Type B pancreatic cell (in vitro differentiated cells): ENCODE results near the gene SCRN1. TPM values are rescaled to one million over a fixed set of nuclear protein-coding genes. Genes with fewer than 3 reads are reported as not detected.

ENCODE experiments used
- DNase-seq: peaks from one replicate; pipeline ENCODE4 v3.0.0; 2021; ENCODE audit warnings: mixed read lengths; ENCODE audit not compliant: unreplicated experiment; ENCODE audit errors: extremely low spot score
- H3K27ac Mint-ChIP-seq: 2 replicates; pipeline ENCODE4 v1.8.0; 2021; ENCODE audit warnings: mild to moderate bottlenecking, mixed read lengths
- H3K27me3 Mint-ChIP-seq: 2 replicates; pipeline ENCODE4 v1.8.0; 2021; ENCODE audit warnings: mixed read lengths
- H3K36me3 Mint-ChIP-seq: 2 replicates; pipeline ENCODE4 v1.8.0; 2021; ENCODE audit warnings: mixed read lengths
- H3K4me1 Mint-ChIP-seq: one replicate; pipeline ENCODE4 v1.8.0; 2021; ENCODE audit warnings: mixed read lengths; ENCODE audit not compliant: unreplicated experiment
- H3K4me3 Mint-ChIP-seq: 2 replicates; pipeline ENCODE4 v1.8.0; 2021; ENCODE audit warnings: mild to moderate bottlenecking, mixed read lengths
- H3K9me3 Mint-ChIP-seq: 2 replicates; pipeline ENCODE4 v1.8.0; 2021; ENCODE audit warnings: mixed read lengths
- total RNA-seq: library from RNA; stranded (reverse); gene quantifications from 2 replicates; pipeline ENCODE4 v1.2.1, GENCODE V29; 2021; ENCODE audit warnings: low replicate concordance
- TF ChIP-seq, protein P1 (sequence below): fragments of 200-600 bp; sonication (generic); conservative IDR thresholded peaks from 2 replicates; pipeline ENCODE4 v1.5.0; 2021; ENCODE audit warnings: antibody characterized with exemption, mild to moderate bottlenecking

The SCRN1 gene
- total RNA-seq, 1 donor from 2014 or later, result 62.7 TPM

DNA sequence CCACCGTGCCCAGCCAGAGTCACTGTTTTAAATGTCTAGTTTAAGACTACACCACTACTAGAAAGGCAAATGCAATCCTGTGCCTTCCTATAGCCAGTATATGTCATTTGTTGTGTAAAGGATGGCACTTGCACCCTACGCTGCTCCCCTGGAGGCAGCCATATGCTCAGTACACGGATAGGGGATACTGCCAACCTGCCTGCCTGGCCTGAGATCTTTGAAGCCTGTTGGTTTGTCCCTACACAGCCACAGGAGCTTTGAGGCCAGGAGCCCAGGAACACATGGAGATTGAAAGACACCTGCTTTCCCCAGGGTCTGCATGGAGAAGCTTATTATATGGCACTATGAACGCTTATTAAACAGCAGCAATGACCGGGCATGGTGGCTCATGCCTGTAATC is 2.3 kb upstream of the SCRN1 start:
- H3K4me3 Mint-ChIP-seq, result peak overlapping the region; percentile 29
- peaks cover 15% of the 10 kb centered on the region for H3K4me1 Mint-ChIP-seq
- H3K27ac Mint-ChIP-seq, result no peak overlapping the region

DNA sequence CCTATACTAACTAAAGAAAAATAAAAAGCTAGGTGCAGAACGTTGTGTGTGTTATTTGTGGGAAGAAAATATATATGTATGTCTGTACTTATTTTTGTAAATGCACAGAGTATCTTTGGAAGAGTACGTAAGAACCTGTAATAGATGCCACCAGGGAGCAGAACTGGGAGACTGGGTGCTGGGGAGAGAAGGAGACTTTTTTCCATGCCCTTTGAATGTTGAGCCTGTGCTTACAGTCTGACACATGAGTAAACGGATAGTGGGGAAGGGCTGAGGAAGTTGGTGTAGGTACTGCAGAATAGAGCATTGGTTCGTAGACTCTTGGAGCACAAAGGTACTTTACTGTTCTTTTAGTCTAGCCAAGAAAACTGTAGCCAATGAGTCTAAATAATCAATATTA is 1.3 kb upstream of the SCRN1 start:
- peaks cover 4% of the 10 kb centered on the region for H3K36me3 Mint-ChIP-seq
- peaks cover 4% of the 10 kb centered on the region for H3K9me3 Mint-ChIP-seq
- H3K27me3 Mint-ChIP-seq, result no peaks in the 10 kb centered on the region
- no peak for DNase-seq
- TF ChIP-seq, protein P1, sequence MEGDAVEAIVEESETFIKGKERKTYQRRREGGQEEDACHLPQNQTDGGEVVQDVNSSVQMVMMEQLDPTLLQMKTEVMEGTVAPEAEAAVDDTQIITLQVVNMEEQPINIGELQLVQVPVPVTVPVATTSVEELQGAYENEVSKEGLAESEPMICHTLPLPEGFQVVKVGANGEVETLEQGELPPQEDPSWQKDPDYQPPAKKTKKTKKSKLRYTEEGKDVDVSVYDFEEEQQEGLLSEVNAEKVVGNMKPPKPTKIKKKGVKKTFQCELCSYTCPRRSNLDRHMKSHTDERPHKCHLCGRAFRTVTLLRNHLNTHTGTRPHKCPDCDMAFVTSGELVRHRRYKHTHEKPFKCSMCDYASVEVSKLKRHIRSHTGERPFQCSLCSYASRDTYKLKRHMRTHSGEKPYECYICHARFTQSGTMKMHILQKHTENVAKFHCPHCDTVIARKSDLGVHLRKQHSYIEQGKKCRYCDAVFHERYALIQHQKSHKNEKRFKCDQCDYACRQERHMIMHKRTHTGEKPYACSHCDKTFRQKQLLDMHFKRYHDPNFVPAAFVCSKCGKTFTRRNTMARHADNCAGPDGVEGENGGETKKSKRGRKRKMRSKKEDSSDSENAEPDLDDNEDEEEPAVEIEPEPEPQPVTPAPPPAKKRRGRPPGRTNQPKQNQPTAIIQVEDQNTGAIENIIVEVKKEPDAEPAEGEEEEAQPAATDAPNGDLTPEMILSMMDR, result no peak
- peak overlapping the region; percentile 21 for H3K27ac Mint-ChIP-seq
- peaks cover 17% of the 10 kb centered on the region for H3K4me1 Mint-ChIP-seq
- peak overlapping the region; percentile 89 for H3K4me3 Mint-ChIP-seq

More for the DNA sequence above, 2.3 kb upstream of the SCRN1 start:
- TF ChIP-seq, protein P1, result no peak
- H3K36me3 Mint-ChIP-seq, result peaks cover 3% of the 10 kb centered on the region
- H3K27me3 Mint-ChIP-seq, result no peaks in the 10 kb centered on the region
- H3K9me3 Mint-ChIP-seq, result peaks cover 8% of the 10 kb centered on the region
- DNase-seq, result no peak

DNA sequence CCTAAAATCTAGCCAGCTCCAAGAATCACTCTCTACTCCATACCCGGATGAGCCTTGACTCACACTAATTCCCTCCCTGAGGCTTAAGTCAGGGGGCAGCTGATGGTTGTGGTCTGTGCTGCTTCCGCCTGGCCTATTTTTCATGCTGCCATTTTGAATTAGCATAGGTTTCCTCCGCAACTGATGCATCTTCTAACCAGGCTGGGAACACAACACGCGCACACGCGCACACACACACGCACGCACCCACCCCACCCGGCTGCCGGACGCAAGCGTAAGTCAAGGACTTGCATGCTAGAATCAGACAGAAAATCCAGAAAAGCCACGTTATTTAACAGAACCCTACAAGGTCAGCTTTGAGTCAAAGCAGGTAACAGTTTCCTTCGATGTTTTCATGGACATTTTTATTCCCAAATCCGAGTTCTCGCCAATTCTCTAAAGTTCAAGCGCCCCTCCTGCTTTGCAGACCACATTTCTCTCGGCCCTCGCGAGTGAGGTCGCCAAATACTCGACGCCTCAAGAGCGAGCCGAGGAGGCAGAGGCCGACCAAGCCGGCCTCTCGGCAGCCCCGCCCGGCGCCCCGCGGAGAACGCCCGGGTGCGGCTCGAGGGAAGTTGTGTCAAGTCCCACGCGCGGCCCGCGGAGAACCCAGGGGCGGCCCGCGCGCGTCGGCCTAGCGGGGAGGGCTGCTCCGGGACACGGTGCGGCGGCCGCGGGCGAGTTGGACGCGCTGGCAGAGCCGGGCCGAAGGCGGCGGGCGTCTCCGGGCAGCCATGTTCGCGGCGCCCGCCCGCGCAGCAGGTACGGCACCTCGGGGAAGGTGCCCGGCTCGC is 961 bp downstream of the SCRN1 start:
- H3K27me3 Mint-ChIP-seq, result no peaks in the 10 kb centered on the region
- peak overlapping the region; percentile 94 for H3K4me3 Mint-ChIP-seq
- H3K9me3 Mint-ChIP-seq, result peaks cover 5% of the 10 kb centered on the region
- TF ChIP-seq, protein P1, result no peak
- H3K4me1 Mint-ChIP-seq, result peaks cover 17% of the 10 kb centered on the region
- peaks cover 12% of the 10 kb centered on the region for H3K36me3 Mint-ChIP-seq
- peak overlapping the region; percentile 99 for H3K27ac Mint-ChIP-seq
- DNase-seq, result peak; percentile 73

DNA sequence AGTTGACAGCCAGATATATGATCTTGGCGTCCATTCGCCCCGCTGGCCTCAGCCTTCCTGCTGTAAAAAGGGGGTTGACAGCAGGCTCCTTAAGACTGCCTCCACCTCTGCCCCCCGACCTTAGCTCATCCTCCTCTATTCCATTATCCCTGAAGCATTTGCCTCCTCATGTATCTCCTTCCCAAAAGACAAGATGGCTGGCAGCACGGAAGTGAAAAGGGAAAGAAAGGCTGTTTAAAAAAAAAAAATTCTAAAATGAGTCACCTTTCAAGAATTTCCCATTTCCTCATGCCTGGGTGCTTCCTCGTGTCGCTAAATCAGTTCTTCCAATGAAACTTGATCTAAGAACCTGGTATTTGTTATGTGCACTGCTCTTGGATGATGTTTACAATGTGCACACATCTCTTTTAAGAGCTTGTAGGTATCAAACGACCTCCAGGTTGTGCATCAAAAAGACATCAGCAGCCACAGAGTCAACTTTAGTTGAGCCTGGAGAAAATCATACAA is 1.7 kb downstream of the SCRN1 start:
- peaks cover 7% of the 10 kb centered on the region for H3K9me3 Mint-ChIP-seq

DNA sequence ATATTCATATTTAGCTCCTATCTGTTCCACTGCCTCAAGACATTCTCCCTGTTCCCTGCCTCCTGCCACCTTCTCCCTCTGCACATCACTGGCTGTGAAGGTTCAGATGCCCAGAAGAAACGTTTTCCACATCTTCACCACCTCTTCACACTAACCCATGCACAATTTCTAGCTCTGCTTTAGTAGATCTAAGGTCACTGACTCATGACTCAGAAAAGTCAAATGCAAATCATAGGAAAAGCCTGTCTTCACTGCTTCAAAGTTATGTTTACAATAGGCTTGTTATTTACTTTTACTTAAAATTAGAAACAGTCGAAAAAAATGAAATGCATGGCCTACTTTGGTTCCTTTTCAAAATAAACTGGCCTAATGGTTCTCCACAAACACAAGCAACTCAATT is 2.5 kb downstream of the SCRN1 start:
- Mint-ChIP-seq H3K27ac (peak overlapping the region; percentile 99), H3K4me1 (peaks cover 17% of the 10 kb centered on the region), H3K4me3 (peak overlapping the region; percentile 52), H3K27me3 (no peaks in the 10 kb centered on the region), H3K36me3 (peaks cover 16% of the 10 kb centered on the region), H3K9me3 (peaks cover 7% of the 10 kb centered on the region)
- TF ChIP-seq, protein P1, result no peak
- no peak for DNase-seq

More for the DNA sequence above, 1.7 kb downstream of the SCRN1 start:
- Mint-ChIP-seq H3K4me3 (peak overlapping the region; percentile 94), H3K27me3 (no peaks in the 10 kb centered on the region), H3K4me1 (peaks cover 17% of the 10 kb centered on the region), H3K36me3 (peaks cover 15% of the 10 kb centered on the region), H3K27ac (peak overlapping the region; percentile 99)
- TF ChIP-seq, protein P1, result no peak
- DNase-seq, result no peak
